Glomerular visceral epithelial cell (primary cell): Measurements from ENCODE around the gene PLXDC2.

Source experiments
- DNase-seq: peaks from one replicate; pipeline ENCODE4 v3.0.0-alpha.2; 2016; ENCODE audit errors: extremely low spot score

PLXDC2 gene

DNA sequence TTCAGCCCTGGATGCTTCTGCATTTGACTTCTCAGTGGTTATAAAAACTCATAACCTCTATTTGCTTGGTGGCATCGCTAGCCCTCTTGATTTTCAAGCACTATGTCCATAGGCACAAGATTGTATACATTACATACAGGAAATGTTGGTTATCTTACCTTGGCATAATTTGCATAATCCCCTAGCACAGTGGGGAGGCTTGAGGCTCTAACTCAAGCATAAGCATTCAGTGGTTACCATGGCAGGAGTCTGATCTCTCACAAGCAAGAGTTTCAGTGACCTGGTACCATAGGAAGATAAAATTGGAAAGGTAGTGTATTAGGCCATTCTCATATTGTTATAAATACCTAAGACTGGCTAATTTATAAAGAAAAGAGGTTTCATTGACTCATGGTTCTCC lies 121.8 kb downstream of the PLXDC2 start:
- no peak for DNase-seq

- DNase-seq: no peak
Measured at GRCh38 chr10:19941206-19941880, 125.1 kb downstream of the PLXDC2 start.

- no peak for DNase-seq
Measured at GRCh38 chr10:19944911-19945663, 128.9 kb downstream of the PLXDC2 start.

DNA sequence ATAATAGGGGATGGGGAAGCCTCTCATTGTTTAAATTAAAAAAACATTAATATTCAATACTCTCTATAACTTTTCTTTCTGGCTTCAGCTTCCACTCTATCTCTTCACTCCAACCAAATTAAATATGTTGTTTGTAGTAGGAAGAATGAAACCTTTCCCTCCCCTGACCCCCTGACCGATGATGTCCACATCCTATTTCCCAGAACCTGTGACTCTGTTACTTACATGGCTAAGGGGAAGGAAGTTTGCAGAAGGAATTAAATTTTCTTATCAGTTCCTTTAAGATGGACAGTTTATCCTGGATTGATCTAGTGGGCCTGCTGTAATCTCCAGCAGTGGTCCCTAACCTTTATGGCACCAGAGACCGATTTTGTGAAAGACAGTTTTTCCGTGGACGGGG lies 130.0 kb downstream of the PLXDC2 start:
- no peak for DNase-seq

DNA sequence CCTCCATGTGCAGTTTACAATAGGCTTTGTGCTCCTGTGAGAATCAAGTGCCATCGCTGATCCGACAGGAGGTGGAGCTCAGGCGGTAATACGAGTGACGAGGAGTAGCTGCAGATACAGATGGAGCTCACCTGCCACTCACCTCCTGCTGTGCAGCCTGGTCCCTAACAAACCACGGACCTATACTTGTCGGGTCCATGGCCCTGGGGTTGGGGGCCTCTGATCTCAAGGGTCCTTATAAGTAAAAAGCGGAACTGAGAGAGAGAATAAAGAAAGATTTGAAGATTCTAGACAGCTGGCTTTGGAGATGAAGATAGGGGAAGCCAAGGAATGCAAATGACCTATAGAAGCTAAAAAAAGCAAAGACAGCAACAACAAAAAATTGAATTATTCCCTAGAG lies 130.6 kb downstream of the PLXDC2 start:
- DNase-seq: no peak

DNA sequence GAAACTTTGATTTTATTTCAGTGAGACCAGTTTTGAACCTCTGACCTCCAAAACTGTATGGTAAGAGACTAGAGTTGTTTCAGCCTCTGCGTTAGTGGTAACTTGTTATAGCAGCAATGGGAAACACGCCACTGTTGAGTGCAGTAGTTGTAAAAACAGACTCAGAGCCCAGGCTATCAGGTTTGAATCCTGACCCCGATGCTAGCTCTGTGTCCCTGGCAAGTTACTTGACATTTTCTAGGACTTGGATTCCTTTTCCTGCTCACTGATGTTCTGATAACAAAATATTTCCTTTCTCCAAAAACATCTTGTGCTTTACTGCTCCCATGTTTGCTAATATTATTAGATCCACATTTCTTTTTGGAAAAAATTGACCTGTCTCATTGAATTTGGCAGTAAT lies 131.0 kb downstream of the PLXDC2 start:
- no peak for DNase-seq

GRCh38 chr10:19947656-19948055 lies 131.4 kb downstream of the PLXDC2 start:
- DNase-seq: no peak

DNA sequence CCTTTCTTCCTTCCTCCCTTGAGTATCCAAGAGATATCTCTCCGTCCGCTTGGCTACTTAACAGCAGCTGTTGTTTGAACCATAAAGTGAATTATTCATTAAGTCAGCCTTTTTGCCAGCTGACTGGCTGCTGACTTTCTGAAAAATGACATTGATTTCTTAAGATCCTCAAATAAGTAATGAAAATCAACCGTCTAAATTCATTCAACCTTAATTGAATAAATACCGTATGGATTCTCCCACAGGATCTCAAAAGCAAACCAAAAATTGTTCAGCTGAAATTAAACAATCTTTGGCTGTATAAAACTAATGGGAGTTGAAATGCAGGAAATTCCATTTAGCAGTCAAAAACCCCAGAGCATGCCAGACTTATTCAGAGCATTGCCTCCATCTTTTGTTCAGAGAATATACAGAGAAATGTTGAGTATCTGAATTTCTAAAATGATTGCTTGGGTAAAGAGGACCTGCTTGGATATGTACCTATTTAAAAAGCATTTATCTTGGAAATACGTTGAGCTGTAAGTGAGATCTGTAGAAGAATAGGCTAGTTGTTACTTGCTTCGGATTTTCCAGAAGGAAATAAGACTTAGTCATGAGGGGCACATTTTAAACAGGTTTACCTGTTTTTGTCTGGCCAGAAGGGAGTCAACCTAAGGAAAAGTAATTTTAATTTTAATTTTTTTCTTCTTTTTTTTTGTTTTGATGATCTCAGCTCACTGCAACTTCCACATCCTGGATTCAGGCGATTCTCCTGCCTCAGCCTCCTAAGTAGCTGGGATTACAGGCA lies 136.2 kb downstream of the PLXDC2 start:
- no peak for DNase-seq

DNA sequence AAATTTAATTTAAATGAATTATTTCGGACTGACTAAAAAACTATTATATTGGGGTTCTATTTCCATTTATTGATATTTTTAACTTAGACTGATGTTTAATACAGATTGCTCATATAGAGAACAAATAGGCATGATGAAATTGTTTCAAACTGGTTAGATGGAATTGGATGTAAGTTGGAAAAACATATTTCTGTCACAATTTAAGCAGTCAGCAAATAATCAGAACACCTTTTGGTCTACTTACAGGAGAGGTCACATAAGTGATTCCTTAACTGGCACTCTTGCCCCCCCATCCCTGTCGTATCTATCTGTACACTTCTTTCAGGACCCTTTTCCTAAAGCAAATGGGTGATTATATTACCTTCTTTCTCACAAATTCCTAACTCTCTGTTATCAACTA lies 138.4 kb downstream of the PLXDC2 start:
- DNase-seq: no peak

- no peak for DNase-seq
Measured at GRCh38 chr10:19956516-19957032, 140.3 kb downstream of the PLXDC2 start.

GRCh38 chr10:19958787-19959186 lies 142.6 kb downstream of the PLXDC2 start:
- no peak for DNase-seq

- DNase-seq: no peak
Measured at GRCh38 chr10:19961076-19962053, 145.1 kb downstream of the PLXDC2 start.

DNA sequence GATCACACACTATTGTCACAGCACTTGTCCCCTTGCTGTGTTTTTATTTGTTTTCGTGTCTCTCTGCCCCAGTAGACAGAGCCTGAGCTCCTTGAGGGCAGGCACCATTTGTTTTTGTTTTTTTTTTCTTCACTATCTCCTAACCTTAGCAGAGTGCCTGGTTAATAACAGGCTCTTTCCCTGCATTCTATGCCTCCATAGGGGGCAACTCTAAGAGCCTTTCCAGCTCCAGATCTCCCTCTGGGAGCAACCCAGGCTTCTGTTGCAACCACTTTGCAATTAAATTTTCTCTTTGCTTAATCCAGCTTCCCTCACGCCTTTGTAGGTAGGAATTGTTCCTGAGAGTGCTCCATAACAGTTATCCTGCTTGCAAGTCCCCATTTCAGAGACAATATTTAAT lies 148.4 kb downstream of the PLXDC2 start:
- DNase-seq: no peak

DNA sequence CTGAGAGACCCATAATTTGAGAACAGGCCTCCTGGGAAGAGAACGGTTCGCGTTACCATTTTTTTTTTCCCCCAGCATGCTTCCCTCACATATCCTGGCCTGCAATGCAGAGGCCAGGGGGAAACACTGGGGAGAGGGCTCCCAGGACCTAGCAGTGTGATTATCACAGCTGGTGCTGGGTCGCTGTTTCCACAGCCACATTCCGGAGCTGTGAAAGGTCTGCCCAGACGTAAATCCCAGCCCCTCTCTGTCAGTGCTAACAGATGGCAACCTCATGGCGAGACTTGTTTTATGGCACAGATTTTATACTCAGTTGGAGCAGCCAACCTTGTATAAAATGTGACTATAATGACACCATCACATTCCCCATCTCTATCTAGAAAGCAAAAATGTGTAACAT lies 150.5 kb downstream of the PLXDC2 start:
- DNase-seq: no peak

DNA sequence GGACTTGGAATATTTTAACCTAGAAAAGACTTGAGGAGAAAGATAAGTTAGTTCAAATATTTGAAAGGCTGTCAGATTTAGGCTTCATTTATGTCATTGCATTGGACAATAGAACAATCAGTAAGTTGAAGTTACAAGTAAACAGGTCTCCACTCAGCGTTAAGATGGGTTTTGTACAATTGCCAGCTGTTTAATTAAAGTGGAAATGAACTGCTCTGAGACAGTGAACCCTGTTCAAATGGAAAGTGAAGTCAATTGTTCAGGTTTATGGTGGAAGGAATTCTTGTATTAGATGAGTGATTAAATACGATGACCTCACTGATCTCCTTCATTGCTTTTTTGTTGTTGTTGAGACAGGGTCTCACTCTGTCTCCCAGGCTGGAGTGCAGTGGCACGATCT lies 151.7 kb downstream of the PLXDC2 start:
- no peak for DNase-seq

- no peak for DNase-seq
Measured at GRCh38 chr10:19968745-19969144, 152.5 kb downstream of the PLXDC2 start.

DNA sequence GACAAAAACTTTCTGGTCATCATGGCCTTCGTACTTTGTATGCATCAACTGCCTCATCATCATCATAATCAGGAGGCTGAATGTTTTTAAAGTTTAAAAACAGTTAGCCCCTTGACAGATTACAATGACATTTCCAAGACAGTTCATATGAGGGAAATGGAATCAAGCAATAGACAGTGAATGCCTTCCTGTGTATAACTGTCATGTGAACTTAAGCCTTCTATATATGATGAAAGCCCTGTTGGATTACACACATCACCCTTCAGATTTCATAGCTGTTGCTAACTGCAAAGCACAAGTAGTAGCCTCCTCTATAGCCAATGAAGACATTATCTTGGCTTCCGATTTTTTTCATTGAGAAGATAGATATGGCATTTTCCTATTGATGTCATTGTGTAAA lies 154.0 kb downstream of the PLXDC2 start:
- no peak for DNase-seq

GRCh38 chr10:19970717-19971116 lies 154.5 kb downstream of the PLXDC2 start:
- no peak for DNase-seq

- no peak for DNase-seq
Measured at GRCh38 chr10:19971343-19972052, 155.3 kb downstream of the PLXDC2 start.

DNA sequence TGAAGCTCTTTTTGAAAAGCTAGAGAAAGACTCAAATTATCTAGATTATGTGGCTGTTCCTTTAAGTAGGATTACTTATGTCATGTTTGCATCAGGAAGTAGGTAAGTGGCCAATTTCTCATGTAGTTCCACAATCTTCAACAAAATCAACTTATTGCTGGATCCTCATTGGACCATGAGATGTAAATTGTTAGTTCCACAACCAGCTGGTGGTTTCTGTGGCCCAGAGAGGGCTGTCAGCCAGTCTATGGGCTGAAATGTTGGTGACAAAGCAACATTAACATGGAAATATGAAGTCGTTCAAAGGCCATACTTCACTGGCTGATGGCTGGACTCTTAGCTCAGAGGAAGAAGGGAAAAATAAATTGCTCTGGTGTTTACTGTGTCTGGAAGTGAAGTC lies 157.9 kb downstream of the PLXDC2 start:
- no peak for DNase-seq

GRCh38 chr10:19974554-19974953 lies 158.3 kb downstream of the PLXDC2 start:
- no peak for DNase-seq
